ENCODE measurements around the gene BICRAL. TPM values are rescaled to one million over a fixed set of nuclear protein-coding genes. Genes with fewer than 3 reads are reported as not detected.
A peak's percentile ranks its signal among the peaks of the same experiment; 100 is the strongest.

BICRAL gene
- total and polyA plus RNA-seq, 2 of the 4 experiments (the other 2 are of a cell fraction) = 4.0 to 6.1 TPM

GRCh38 chr6:42744351-42744893, 37.4 kb upstream of the BICRAL start:
- Histone ChIP-seq H2BK20ac (ENCODE audit: low read depth, low read length) (no peak overlapping the region), H3K4me1 (ENCODE audit: control insufficient read depth, insufficient read depth, low read length) (peaks cover 11% of the 10 kb centered on the region), H3K36me3 (ENCODE audit: control insufficient read depth, insufficient read depth, low read length) (no peaks in the 10 kb centered on the region; the same call in 1 of the 2 replicates), H3K4ac (ENCODE audit: low read depth, low read length) (no peak overlapping the region; the same call in 1 of the 2 replicates), H4K20me1 (ENCODE audit: insufficient read depth, low read length) (peaks cover 18% of the 10 kb centered on the region), H2AFZ (replicated peaks; ENCODE audit: low read length, poor library complexity) (no peak overlapping the region), H3K9me3 (ENCODE audit: control insufficient read depth, insufficient read depth, low read length) (no peaks in the 10 kb centered on the region), H3K79me1 (ENCODE audit: low read depth in 1 of 2, low read length in 2 of 2) (peaks cover 7 to 48% of the 10 kb centered on the region in 2 experiments), H3K9me1 (ENCODE audit: insufficient read depth, low read length) (peaks cover 12% of the 10 kb centered on the region; the same call in 1 of the 2 replicates), H3K9ac (ENCODE audit: low read depth, low read length) (peak overlapping the region; percentile 88), H4K8ac (ENCODE audit: low read depth in 2 of 2, low read length in 2 of 2) (no peak overlapping the region), H3K27ac (ENCODE audit: insufficient read depth, low read length) (peak overlapping the region; percentile 88; the same call in 1 of the 2 replicates), H3K14ac (replicated peaks; ENCODE audit: low read depth, low read length) (peak overlapping the region; percentile 78), H4K5ac (ENCODE audit: low read depth, low read length) (no peak overlapping the region), H3K56ac (ENCODE audit: extremely low read depth, insufficient read depth, low read length) (peak overlapping the region; percentile 47; the same call in 1 of the 2 replicates), H2AK9ac (replicated peaks; ENCODE audit: low read depth, low read length, poor library complexity) (no peak overlapping the region), H3K18ac (ENCODE audit: low read depth, low read length) (no peak overlapping the region), H2BK120ac (ENCODE audit: low read depth, low read length) (no peak overlapping the region), H3K4me2 (ENCODE audit: low read depth, low read length) (peak overlapping the region; percentile 100), H3K27me3 (ENCODE audit: control insufficient read depth, insufficient read depth, low read length) (no peaks in the 10 kb centered on the region), H2BK15ac (ENCODE audit: low read depth, low read length) (no peak overlapping the region), H2BK5ac (ENCODE audit: low read depth, low read length, poor library complexity, severe bottlenecking) (no peak overlapping the region), H4K91ac (ENCODE audit: insufficient read depth, low read depth, low read length) (no peak overlapping the region), H3K23ac (ENCODE audit: low read depth, low read length) (peak overlapping the region; percentile 92), H2AK5ac (ENCODE audit: low read depth, low read length) (no peak overlapping the region), H3K4me3 (ENCODE audit: insufficient read depth, low read depth, low read length) (peak overlapping the region; percentile 68)
- no peak for TF ChIP-seq ELK1 (IDR thresholded peaks at IDR 0.05; ENCODE audit: borderline replicate concordance, low read depth, low read length)
- TF ChIP-seq BHLHE40 (IDR thresholded peaks at IDR 0.05; ENCODE audit: low read depth, low read length) = no peak
- no peak for TF ChIP-seq RFX5 (IDR thresholded peaks at IDR 0.05; ENCODE audit: low read depth, low read length)
- 0 out of 2 replicates have a peak, but pooled peaks have one; percentile 13 for TF ChIP-seq CTCF (conservative IDR thresholded peaks at IDR 0.05; ENCODE audit: low read depth, low read length)
- peak; percentile 17; the same call in 1 of the 2 replicates for TF ChIP-seq RAD21 (IDR thresholded peaks at IDR 0.05; ENCODE audit: low read length)
- TF ChIP-seq MAFK (IDR thresholded peaks at IDR 0.05; ENCODE audit: low read depth, low read length) = no peak
- no peak for TF ChIP-seq USF2 (IDR thresholded peaks at IDR 0.05; ENCODE audit: low read depth, low read length)
- ATAC-seq (ENCODE audit: low read depth) (no peak), DNase-seq (no peak)
- intact Hi-C loops (cut with micrococcal nuclease) (no loop called here), in situ Hi-C loops (cut with MboI; ENCODE audit: low sequenced_read_pairs) (no loop called here), dilution Hi-C loops (cut with HindIII; ENCODE audit: low sequenced_read_pairs, unreplicated experiment) (no loop called here)
- ChIA-PET CTCF (interaction anchor here (2.4 kb wide), 1 partner anchor 18 kb away, joined by 6 read pairs; no protein-coding TSS in a partner anchor), POLR2A (ENCODE audit: unreplicated experiment) (no interaction called here)
- no TSS peak for BruUV-seq (replicated peaks)
- 20% methylated on average over 2 of the region's 21 CpGs; no CpG with 5 or more reads in 1 of the 2 experiments for WGBS, 2 experiments (ENCODE audit: extremely low coverage in 2 of 2, insufficient read length in 1 of 2)
